DOHH2 (cell line): ENCODE results near the gene EVC2.

Experiments
- CTCF ChIP-seq: fragments of 200-600 bp; sonication (generic); IDR thresholded peaks from one replicate; pipeline ENCODE4 v1.5.1; 2014; ENCODE audit warnings: antibody characterized with exemption, mild to moderate bottlenecking, low read depth, low read length; ENCODE audit not compliant: poor library complexity, severe bottlenecking
- EZH2phosphoT487 ChIP-seq: fragments of 200-600 bp; sonication (generic); IDR thresholded peaks from 2 replicates; pipeline ENCODE4 v1.6.1; 2017; ENCODE audit warnings: borderline replicate concordance, mild to moderate bottlenecking, antibody characterized with exemption, low read length, moderate library complexity, mixed read lengths

- no peak for TF ChIP-seq CTCF
- TF ChIP-seq EZH2phosphoT487 = no peak
Measured at GRCh38 chr4:5517372-5517771, 191.0 kb downstream of the EVC2 start.
